ENCODE measurements around the gene SHB. TPM values are rescaled to one million over a fixed set of nuclear protein-coding genes. Genes with fewer than 3 reads are reported as not detected.

SHB gene
- polyA plus RNA-seq, 4 donors: 8.9 to 22.2 (median 14.0) TPM

- DNase-seq (no peak), FAIRE-seq (no peak)
- Histone ChIP-seq H3K36me3 (ENCODE audit: control insufficient read depth in 3 of 3, insufficient read depth in 2 of 3, low read depth in 1 of 3, low read length in 3 of 3) (peaks cover 0 to 73% (median 6%) of the 10 kb centered on the region in 3 donors), H3K27me3 (ENCODE audit: control insufficient read depth in 3 of 3, insufficient read depth in 3 of 3, low read length in 3 of 3) (no peaks in the 10 kb centered on the region), H3K27ac (ENCODE audit: low read depth in 1 of 3, low read length in 2 of 3) (peak overlapping the region in 1 of 3 donors; percentile 35), H3K9me3 (ENCODE audit: control insufficient read depth in 2 of 2, insufficient read depth in 1 of 2, low read depth in 1 of 2, low read length in 1 of 2) (no peaks in the 10 kb centered on the region), H3K4me1 (ENCODE audit: control insufficient read depth in 3 of 3, insufficient read depth in 2 of 3, low read depth in 1 of 3, low read length in 2 of 3) (peaks cover 0 to 5% (median 0%) of the 10 kb centered on the region in 3 donors), H3K4me3 (ENCODE audit: low read depth in 1 of 3, low read length in 3 of 3) (no peak overlapping the region)
- 68 to 84% (median 77%) methylated on average over 8 of the region's 8 CpGs for WGBS, 3 donors
These were observed 151.7 kb downstream of the SHB start for GRCh38 chr9:37917313-37917731.

- H3K9me3 ChIP-seq (ENCODE audit: control insufficient read depth in 2 of 2, insufficient read depth in 1 of 2, low read depth in 1 of 2, low read length in 1 of 2): no peaks in the 10 kb centered on the region
- peak overlapping the region in 1 of 3 donors; percentile 52 for H3K27ac ChIP-seq (ENCODE audit: low read depth in 1 of 3, low read length in 2 of 3)
- DNase-seq (no peak), FAIRE-seq (no peak)
- H3K4me1 ChIP-seq (ENCODE audit: control insufficient read depth in 3 of 3, insufficient read depth in 2 of 3, low read depth in 1 of 3, low read length in 2 of 3): no peaks in the 10 kb centered on the region
- H3K4me3 ChIP-seq (ENCODE audit: low read depth in 1 of 3, low read length in 3 of 3): no peak overlapping the region
- H3K27me3 ChIP-seq (ENCODE audit: control insufficient read depth in 3 of 3, insufficient read depth in 3 of 3, low read length in 3 of 3): no peaks in the 10 kb centered on the region
- 83 to 92% (median 88%) methylated on average over 18 of the region's 18 CpGs for WGBS, 3 donors
- peaks cover 0 to 70% (median 6%) of the 10 kb centered on the region in 3 donors for H3K36me3 ChIP-seq (ENCODE audit: control insufficient read depth in 3 of 3, insufficient read depth in 2 of 3, low read depth in 1 of 3, low read length in 3 of 3)
These were observed 152.3 kb downstream of the SHB start for GRCh38 chr9:37916471-37917312.

GRCh38 chr9:37915911-37916470, 153.0 kb downstream of the SHB start:
- FAIRE-seq: no peak
- Histone ChIP-seq H3K9me3 (ENCODE audit: control insufficient read depth in 2 of 2, insufficient read depth in 1 of 2, low read depth in 1 of 2, low read length in 1 of 2) (no peaks in the 10 kb centered on the region), H3K4me1 (ENCODE audit: control insufficient read depth in 3 of 3, insufficient read depth in 2 of 3, low read depth in 1 of 3, low read length in 2 of 3) (no peaks in the 10 kb centered on the region), H3K27me3 (ENCODE audit: control insufficient read depth in 3 of 3, insufficient read depth in 3 of 3, low read length in 3 of 3) (no peaks in the 10 kb centered on the region), H3K4me3 (ENCODE audit: low read depth in 1 of 3, low read length in 3 of 3) (no peak overlapping the region), H3K27ac (ENCODE audit: low read depth in 1 of 3, low read length in 2 of 3) (no peak overlapping the region), H3K36me3 (ENCODE audit: control insufficient read depth in 3 of 3, insufficient read depth in 2 of 3, low read depth in 1 of 3, low read length in 3 of 3) (peaks cover 0 to 64% (median 6%) of the 10 kb centered on the region in 3 donors)
- DNase-seq: no peak
- WGBS, 3 donors: 84 to 91% (median 90%) methylated on average over 13 to 14 of the region's 14 CpGs

DNA sequence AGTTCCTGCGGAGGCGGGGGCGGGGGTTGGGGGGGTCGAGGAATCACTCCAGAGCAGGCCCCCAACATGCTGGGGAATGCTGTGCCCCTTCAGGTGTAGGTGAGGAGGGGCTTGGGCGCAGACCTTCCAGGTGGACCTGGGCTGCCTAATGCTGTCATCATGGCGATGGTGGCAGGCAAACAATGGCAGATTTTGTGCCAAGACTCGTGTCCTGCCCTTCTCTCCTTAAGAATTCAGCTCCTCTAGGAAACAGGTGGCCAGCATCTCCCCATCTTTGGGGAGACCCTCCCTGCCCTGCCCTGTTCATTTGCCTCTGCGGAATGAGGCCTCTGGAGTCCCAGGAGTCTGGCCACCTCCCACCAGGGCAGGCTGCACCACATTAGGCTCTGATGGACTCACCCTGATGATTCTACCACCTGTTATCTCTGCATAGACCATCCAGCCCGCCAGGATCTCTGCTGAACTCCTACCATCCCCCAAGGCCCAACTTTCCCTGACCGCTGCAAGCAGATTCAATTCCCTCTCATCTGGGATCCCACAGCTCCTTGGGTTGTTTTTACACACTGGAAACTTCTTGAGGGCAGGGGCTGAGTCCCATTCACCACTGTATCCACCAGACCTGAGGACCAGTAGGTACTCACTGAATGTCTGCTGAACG, 154.2 kb downstream of the SHB start:
- no peaks in the 10 kb centered on the region for H3K27me3 ChIP-seq (ENCODE audit: control insufficient read depth in 3 of 3, insufficient read depth in 3 of 3, low read length in 3 of 3)
- H3K27ac ChIP-seq (ENCODE audit: low read depth in 1 of 3, low read length in 2 of 3): no peak overlapping the region
- no peak for DNase-seq
- no peak overlapping the region for H3K4me3 ChIP-seq (ENCODE audit: low read depth in 1 of 3, low read length in 3 of 3)
- 79 to 82% (median 80%) methylated on average over 10 to 11 of the region's 11 CpGs for WGBS, 3 donors
- no peaks in the 10 kb centered on the region for H3K9me3 ChIP-seq (ENCODE audit: control insufficient read depth in 2 of 2, insufficient read depth in 1 of 2, low read depth in 1 of 2, low read length in 1 of 2)
- no peak for FAIRE-seq
- H3K36me3 ChIP-seq (ENCODE audit: control insufficient read depth in 3 of 3, insufficient read depth in 2 of 3, low read depth in 1 of 3, low read length in 3 of 3): peaks cover 0 to 53% (median 6%) of the 10 kb centered on the region in 3 donors
- no peaks in the 10 kb centered on the region for H3K4me1 ChIP-seq (ENCODE audit: control insufficient read depth in 3 of 3, insufficient read depth in 2 of 3, low read depth in 1 of 3, low read length in 2 of 3)

- WGBS, 3 donors: 65 to 79% (median 72%) methylated on average over 8 of the region's 8 CpGs
- Histone ChIP-seq H3K36me3 (ENCODE audit: control insufficient read depth in 3 of 3, insufficient read depth in 2 of 3, low read depth in 1 of 3, low read length in 3 of 3) (peaks cover 0 to 46% (median 6%) of the 10 kb centered on the region in 3 donors), H3K4me3 (ENCODE audit: low read depth in 1 of 3, low read length in 3 of 3) (no peak overlapping the region), H3K9me3 (ENCODE audit: control insufficient read depth in 2 of 2, insufficient read depth in 1 of 2, low read depth in 1 of 2, low read length in 1 of 2) (no peaks in the 10 kb centered on the region), H3K27ac (ENCODE audit: low read depth in 1 of 3, low read length in 2 of 3) (no peak overlapping the region), H3K27me3 (ENCODE audit: control insufficient read depth in 3 of 3, insufficient read depth in 3 of 3, low read length in 3 of 3) (no peaks in the 10 kb centered on the region), H3K4me1 (ENCODE audit: control insufficient read depth in 3 of 3, insufficient read depth in 2 of 3, low read depth in 1 of 3, low read length in 2 of 3) (no peaks in the 10 kb centered on the region)
- DNase-seq (no peak), FAIRE-seq (no peak)
These were observed 154.9 kb downstream of the SHB start for GRCh38 chr9:37914154-37914551.

DNA sequence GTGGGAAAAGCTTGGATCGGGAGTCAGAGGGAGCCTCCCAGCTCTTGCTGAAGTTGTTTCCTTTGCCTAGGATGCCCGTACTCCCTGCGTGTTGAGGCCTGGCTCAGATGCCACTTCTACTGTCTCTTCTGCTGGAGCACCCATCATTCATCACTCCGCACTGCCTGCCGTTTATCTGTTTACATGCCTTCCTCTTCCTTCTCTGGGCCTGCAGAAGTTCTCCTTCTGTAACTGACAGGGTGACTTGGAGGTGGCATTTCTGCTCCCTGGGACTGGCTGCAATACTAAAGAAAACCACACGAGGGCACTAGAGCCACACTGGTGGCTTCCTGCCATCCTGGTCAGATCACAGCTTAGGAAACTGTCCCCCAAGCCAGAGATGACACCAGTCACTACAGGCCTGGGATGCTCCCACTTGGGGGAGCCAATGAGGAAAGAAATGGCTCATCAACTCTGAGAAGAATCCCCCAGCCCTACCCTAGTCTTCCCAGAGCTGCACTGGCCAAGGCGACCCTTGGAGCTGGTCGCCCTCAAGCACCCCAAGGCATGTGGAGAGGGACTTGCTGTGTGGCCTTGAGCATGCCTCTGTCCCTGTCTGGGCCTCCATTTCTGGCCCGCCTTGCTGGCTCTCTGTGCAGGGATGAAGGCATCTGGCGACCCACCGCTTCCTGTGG, 155.4 kb downstream of the SHB start:
- Histone ChIP-seq H3K27me3 (ENCODE audit: control insufficient read depth in 3 of 3, insufficient read depth in 3 of 3, low read length in 3 of 3) (no peaks in the 10 kb centered on the region), H3K9me3 (ENCODE audit: control insufficient read depth in 2 of 2, insufficient read depth in 1 of 2, low read depth in 1 of 2, low read length in 1 of 2) (no peaks in the 10 kb centered on the region), H3K36me3 (ENCODE audit: control insufficient read depth in 3 of 3, insufficient read depth in 2 of 3, low read depth in 1 of 3, low read length in 3 of 3) (peaks cover 0 to 40% (median 6%) of the 10 kb centered on the region in 3 donors), H3K4me3 (ENCODE audit: low read depth in 1 of 3, low read length in 3 of 3) (no peak overlapping the region), H3K4me1 (ENCODE audit: control insufficient read depth in 3 of 3, insufficient read depth in 2 of 3, low read depth in 1 of 3, low read length in 2 of 3) (no peaks in the 10 kb centered on the region), H3K27ac (ENCODE audit: low read depth in 1 of 3, low read length in 2 of 3) (no peak overlapping the region)
- FAIRE-seq (no peak), DNase-seq (peak; percentile 82 to 91)
- 56 to 61% (median 59%) methylated on average over 11 of the region's 11 CpGs for WGBS, 3 donors

GRCh38 chr9:37911271-37911681, 157.8 kb downstream of the SHB start:
- no peaks in the 10 kb centered on the region for H3K27me3 ChIP-seq (ENCODE audit: control insufficient read depth in 3 of 3, insufficient read depth in 3 of 3, low read length in 3 of 3)
- peaks cover 0 to 18% (median 0%) of the 10 kb centered on the region in 3 donors for H3K36me3 ChIP-seq (ENCODE audit: control insufficient read depth in 3 of 3, insufficient read depth in 2 of 3, low read depth in 1 of 3, low read length in 3 of 3)
- no peak for FAIRE-seq
- no peak overlapping the region for H3K27ac ChIP-seq (ENCODE audit: low read depth in 1 of 3, low read length in 2 of 3)
- H3K9me3 ChIP-seq (ENCODE audit: control insufficient read depth in 2 of 2, insufficient read depth in 1 of 2, low read depth in 1 of 2, low read length in 1 of 2): no peaks in the 10 kb centered on the region
- 68 to 76% (median 75%) methylated on average over 6 of the region's 6 CpGs for WGBS, 3 donors
- H3K4me3 ChIP-seq (ENCODE audit: low read depth in 1 of 3, low read length in 3 of 3): no peak overlapping the region
- no peak for DNase-seq
- no peaks in the 10 kb centered on the region for H3K4me1 ChIP-seq (ENCODE audit: control insufficient read depth in 3 of 3, insufficient read depth in 2 of 3, low read depth in 1 of 3, low read length in 2 of 3)

GRCh38 chr9:37910271-37910670, 158.8 kb downstream of the SHB start:
- H3K4me3 ChIP-seq (ENCODE audit: low read depth in 1 of 3, low read length in 3 of 3): no peak overlapping the region
- FAIRE-seq (no peak), DNase-seq (no peak)
- WGBS, 3 donors: 89 to 93% (median 93%) methylated on average over 4 of the region's 4 CpGs
- H3K9me3 ChIP-seq (ENCODE audit: control insufficient read depth in 2 of 2, insufficient read depth in 1 of 2, low read depth in 1 of 2, low read length in 1 of 2): no peaks in the 10 kb centered on the region
- peaks cover 0 to 3% (median 0%) of the 10 kb centered on the region in 3 donors for H3K4me1 ChIP-seq (ENCODE audit: control insufficient read depth in 3 of 3, insufficient read depth in 2 of 3, low read depth in 1 of 3, low read length in 2 of 3)
- H3K27ac ChIP-seq (ENCODE audit: low read depth in 1 of 3, low read length in 2 of 3): no peak overlapping the region
- H3K36me3 ChIP-seq (ENCODE audit: control insufficient read depth in 3 of 3, insufficient read depth in 2 of 3, low read depth in 1 of 3, low read length in 3 of 3): peaks cover 0 to 12% (median 0%) of the 10 kb centered on the region in 3 donors
- H3K27me3 ChIP-seq (ENCODE audit: control insufficient read depth in 3 of 3, insufficient read depth in 3 of 3, low read length in 3 of 3): no peaks in the 10 kb centered on the region
